Chondrocyte (in vitro differentiated cells): ENCODE results near the gene COQ9. TPM values are rescaled to one million over a fixed set of nuclear protein-coding genes. Genes with fewer than 3 reads are reported as not detected.

ENCODE experiments used
- DNase-seq: peaks from one replicate; pipeline ENCODE4 v3.0.0; 2021; ENCODE audit warnings: mixed read lengths, low spot score
- H3K27ac Mint-ChIP-seq: one replicate; pipeline ENCODE4 v1.8.0; 2021; ENCODE audit warnings: mild to moderate bottlenecking, moderate library complexity, mixed read lengths; ENCODE audit not compliant: unreplicated experiment
- H3K27me3 Mint-ChIP-seq: 2 replicates; pipeline ENCODE4 v1.8.0; 2021; ENCODE audit warnings: low read depth, mixed read lengths
- H3K36me3 Mint-ChIP-seq: 2 replicates; pipeline ENCODE4 v1.8.0; 2021; ENCODE audit warnings: low read depth, mixed read lengths
- H3K4me1 Mint-ChIP-seq: 2 replicates; pipeline ENCODE4 v1.8.0; 2021; ENCODE audit warnings: low read depth, mild to moderate bottlenecking, mixed read lengths
- H3K4me3 Mint-ChIP-seq: one replicate; pipeline ENCODE4 v1.8.0; 2021; ENCODE audit warnings: mild to moderate bottlenecking, moderate library complexity, mixed read lengths; ENCODE audit not compliant: unreplicated experiment
- H3K9me3 Mint-ChIP-seq: 2 replicates; pipeline ENCODE4 v1.8.0; 2021; ENCODE audit warnings: low read depth, mixed read lengths
- CTCF ChIP-seq: fragments of 200-600 bp; sonication (generic); IDR thresholded peaks from 2 replicates; pipeline ENCODE4 v1.5.0; 2021; ENCODE audit warnings: antibody characterized with exemption, mild to moderate bottlenecking, moderate library complexity
- total RNA-seq: library from RNA; stranded (reverse); gene quantifications from 3 replicates; pipeline ENCODE4 v1.2.1, GENCODE V29; 2021

The COQ9 gene
- total RNA-seq, 1 donor from 2014 or later = 31.6 TPM

DNA sequence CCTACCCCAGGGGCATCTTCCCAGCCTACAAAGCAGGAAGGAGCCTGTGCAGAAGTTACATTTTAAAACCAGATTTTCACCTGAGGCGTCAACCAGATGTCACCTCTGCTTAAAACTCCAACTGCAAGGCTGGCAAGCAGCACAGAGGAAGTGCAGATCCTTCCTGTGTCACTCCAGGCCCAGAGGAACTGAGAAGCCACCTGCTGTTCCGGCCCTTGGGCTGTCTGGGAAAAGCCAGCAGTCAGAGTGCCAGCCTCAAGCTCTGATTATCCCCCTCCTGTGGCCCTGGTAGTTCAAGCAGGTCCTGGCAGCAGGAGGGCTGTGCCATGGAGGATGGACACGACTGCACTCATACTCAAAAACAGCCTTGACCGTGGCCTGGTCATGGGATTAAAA, 25.4 kb downstream of the COQ9 start:
- no peaks in the 10 kb centered on the region for H3K9me3 Mint-ChIP-seq
- H3K4me3 Mint-ChIP-seq = no peak overlapping the region
- no peaks in the 10 kb centered on the region for H3K27me3 Mint-ChIP-seq
- TF ChIP-seq CTCF = no peak
- no peak for DNase-seq
- peaks cover 23% of the 10 kb centered on the region for H3K36me3 Mint-ChIP-seq
- H3K27ac Mint-ChIP-seq = no peak overlapping the region
- peaks cover 4% of the 10 kb centered on the region for H3K4me1 Mint-ChIP-seq

DNA sequence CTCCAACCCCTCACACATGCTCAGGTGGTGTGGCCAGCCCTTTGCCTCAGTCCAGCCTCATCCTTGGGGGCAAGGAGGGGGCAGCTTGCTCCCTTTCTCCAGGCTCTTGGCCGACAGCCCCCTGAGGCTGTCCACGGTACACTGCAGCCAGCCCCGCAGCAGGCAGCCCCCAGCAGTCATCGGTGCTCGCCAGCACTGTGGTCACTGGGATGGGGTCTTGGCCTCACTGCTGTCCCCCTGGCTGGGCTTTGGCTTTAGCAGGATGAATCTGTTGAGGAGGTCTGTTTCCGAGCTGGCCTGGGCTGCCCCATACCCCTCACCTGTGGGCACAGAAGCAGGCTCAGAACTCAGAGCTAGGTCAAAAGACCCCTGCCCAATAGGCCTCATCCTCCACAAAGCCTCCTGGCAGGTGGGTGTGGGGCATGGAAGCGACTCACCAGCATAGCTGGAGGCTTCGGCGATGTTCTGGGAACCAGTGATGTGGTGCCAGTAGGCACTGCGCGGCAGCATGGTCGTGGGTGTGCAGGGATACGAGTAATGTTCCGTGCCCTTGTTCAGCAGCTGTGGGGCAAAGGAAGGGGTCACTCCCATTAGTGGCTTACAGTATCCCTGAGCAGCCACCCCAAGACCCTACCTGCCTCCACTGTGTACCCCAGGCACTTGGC, 26.0 kb downstream of the COQ9 start:
- Mint-ChIP-seq H3K27ac (no peak overlapping the region), H3K4me1 (peaks cover 10% of the 10 kb centered on the region)

GRCh38 chr16:57473906-57474305, 26.6 kb downstream of the COQ9 start:
- Mint-ChIP-seq H3K4me3 (no peak overlapping the region), H3K27me3 (no peaks in the 10 kb centered on the region), H3K27ac (no peak overlapping the region), H3K36me3 (peaks cover 15% of the 10 kb centered on the region), H3K4me1 (peaks cover 15% of the 10 kb centered on the region), H3K9me3 (no peaks in the 10 kb centered on the region)
- TF ChIP-seq CTCF = no peak
- DNase-seq = no peak

More for the DNA sequence above, 26.0 kb downstream of the COQ9 start:
- H3K9me3 Mint-ChIP-seq = no peaks in the 10 kb centered on the region
- DNase-seq = no peak
- H3K4me3 Mint-ChIP-seq = no peak overlapping the region
- no peak for TF ChIP-seq CTCF
- H3K27me3 Mint-ChIP-seq = no peaks in the 10 kb centered on the region
- H3K36me3 Mint-ChIP-seq = peaks cover 20% of the 10 kb centered on the region

DNA sequence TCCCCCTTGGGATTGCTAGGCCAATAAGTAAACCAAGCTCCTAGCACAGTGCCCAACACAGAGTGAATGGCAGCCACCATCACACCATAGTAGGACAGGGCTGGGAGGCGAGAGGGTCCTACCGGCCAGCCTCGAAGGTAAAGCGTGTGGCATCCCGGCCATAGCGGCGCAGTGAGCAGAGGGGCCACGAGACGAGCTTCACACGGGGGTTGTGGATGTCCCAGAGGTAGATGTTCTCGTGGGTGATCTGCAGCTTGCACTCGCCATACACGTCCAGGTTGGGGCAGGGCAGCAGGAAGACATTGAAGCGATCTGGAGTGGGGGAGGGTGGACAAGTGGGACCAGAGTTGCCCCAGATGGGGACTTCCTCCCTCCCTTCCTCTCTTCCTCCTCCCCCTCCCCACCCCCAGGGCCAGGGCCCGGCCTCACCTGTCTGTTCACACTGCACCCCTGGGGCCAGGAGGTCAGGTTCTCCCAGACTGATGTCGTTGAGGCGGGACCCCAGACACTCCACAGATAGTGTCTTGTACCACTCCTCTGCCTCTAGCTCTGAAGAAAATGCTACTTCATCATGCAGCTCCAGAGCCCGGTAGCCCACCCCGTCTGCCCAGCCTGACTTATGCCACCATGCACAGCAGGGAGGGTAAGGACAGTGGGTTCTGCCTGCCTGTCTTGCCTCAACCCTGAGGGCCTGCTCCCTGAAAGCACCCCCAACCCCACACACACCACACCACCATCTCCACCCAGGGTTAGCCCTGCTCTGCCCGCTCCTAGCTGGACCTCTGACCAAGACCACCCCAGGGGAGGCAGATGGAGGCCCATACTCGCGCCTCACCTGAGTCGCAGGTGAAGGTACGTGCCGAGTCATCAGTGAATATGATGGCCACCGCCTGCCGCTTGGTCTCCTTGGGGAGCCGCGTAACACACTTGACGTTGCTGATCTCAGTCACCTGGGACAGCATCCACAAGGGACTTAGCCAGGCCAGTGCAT, 27.7 kb downstream of the COQ9 start:
- Mint-ChIP-seq H3K9me3 (no peaks in the 10 kb centered on the region), H3K36me3 (peaks cover 10% of the 10 kb centered on the region), H3K4me3 (no peak overlapping the region)

More for the DNA sequence above, 27.7 kb downstream of the COQ9 start:
- H3K4me1 Mint-ChIP-seq = peaks cover 23% of the 10 kb centered on the region
- DNase-seq = no peak
- H3K27ac Mint-ChIP-seq = no peak overlapping the region
- TF ChIP-seq CTCF = no peak
- H3K27me3 Mint-ChIP-seq = no peaks in the 10 kb centered on the region
